ENCODE results near the gene ARMH1.
A peak's percentile ranks its signal among the peaks of the same experiment; 100 is the strongest.

Gene ARMH1

DNA sequence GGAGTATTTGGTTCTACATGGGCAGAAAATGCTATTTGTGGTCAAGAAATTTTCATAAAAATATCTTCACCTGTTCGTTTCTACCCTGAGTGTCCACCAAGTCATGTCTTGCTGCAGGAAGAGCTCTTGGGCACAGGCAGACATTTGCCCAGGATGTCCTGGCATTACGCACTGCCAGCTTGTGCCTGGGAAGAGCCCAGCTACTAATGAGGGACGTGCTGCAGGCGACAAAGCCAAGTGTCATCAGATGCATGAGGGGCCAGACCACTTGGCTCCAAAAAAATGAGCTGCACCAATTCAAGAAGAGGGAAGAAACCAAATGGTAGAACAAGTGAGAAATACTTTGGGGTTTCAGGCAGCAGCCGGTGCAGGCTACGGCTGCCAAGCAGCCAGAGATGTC is 43.6 kb downstream of the ARMH1 start:
- H3K4me1 ChIP-seq (ENCODE audit: insufficient read depth, low read length): no peaks in the 10 kb centered on the region
- no peak overlapping the region for H3K4me3 ChIP-seq (ENCODE audit: low read length)
- no peak overlapping the region for H3K27ac ChIP-seq (ENCODE audit: low read depth, low read length)
- H3K36me3 ChIP-seq (ENCODE audit: insufficient read depth, low read length): no peaks in the 10 kb centered on the region
- 93% methylated on average over 6 of the region's 6 CpGs for whole genome bisulfite sequencing
- H3K9me3 ChIP-seq (ENCODE audit: insufficient read depth, low read depth, low read length): no peaks in the 10 kb centered on the region
- H3K9ac ChIP-seq (ENCODE audit: low read depth, low read length): no peak overlapping the region
- H3K27me3 ChIP-seq (ENCODE audit: insufficient read depth, low read length): no peaks in the 10 kb centered on the region

DNA sequence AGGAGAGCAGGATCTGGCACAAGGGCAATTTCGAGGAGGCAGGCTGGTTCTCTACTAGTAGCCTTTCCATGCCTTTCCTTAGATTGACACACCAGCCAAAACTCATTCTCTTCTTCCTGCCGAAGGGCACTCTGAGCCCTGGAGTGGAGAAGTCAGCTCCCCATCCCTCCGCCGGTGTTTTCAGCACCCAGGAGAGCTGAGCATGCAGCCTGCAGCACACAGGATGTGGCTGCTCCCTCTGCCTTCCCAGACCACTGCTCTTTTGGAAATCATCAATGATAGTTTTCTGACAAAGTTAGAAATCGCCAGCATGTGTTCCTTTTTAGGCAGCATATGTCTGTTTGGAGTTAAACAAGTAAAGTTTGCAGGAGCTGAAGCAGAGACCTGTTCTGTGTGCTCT is 44.8 kb downstream of the ARMH1 start:
- no peaks in the 10 kb centered on the region for H3K9me3 ChIP-seq (ENCODE audit: insufficient read depth, low read depth, low read length)
- H3K9ac ChIP-seq (ENCODE audit: low read depth, low read length): no peak overlapping the region
- no peaks in the 10 kb centered on the region for H3K27me3 ChIP-seq (ENCODE audit: insufficient read depth, low read length)
- H3K36me3 ChIP-seq (ENCODE audit: insufficient read depth, low read length): no peaks in the 10 kb centered on the region
- WGBS: 84% methylated on average over 5 of the region's 5 CpGs
- H3K4me3 ChIP-seq (ENCODE audit: low read length): no peak overlapping the region
- H3K4me1 ChIP-seq (ENCODE audit: insufficient read depth, low read length): no peaks in the 10 kb centered on the region
- no peak overlapping the region for H3K27ac ChIP-seq (ENCODE audit: low read depth, low read length)

DNA sequence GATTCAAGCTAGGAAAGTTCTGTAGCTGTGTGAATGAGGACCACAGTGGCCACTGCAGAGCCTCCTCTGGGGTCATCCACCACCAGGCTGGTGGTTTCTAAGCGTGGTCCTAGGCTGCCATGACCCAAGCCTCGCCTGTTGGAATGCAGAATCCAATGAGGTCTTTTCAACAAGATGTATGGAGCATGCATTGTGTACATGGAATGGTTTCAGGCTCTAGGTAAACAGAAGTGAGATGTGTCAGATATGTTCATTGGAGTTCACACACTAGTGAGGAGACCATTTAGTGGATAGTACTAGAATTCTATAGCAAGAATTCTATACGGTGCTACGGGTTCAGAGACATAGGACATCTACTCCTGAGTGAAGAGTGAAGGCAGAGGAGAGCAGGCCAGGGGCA is 45.8 kb downstream of the ARMH1 start:
- Histone ChIP-seq H3K4me1 (ENCODE audit: insufficient read depth, low read length) (no peaks in the 10 kb centered on the region), H3K9ac (ENCODE audit: low read depth, low read length) (no peak overlapping the region), H3K4me3 (ENCODE audit: low read length) (no peak overlapping the region), H3K9me3 (ENCODE audit: insufficient read depth, low read depth, low read length) (no peaks in the 10 kb centered on the region), H3K36me3 (ENCODE audit: insufficient read depth, low read length) (no peaks in the 10 kb centered on the region), H3K27me3 (ENCODE audit: insufficient read depth, low read length) (no peaks in the 10 kb centered on the region), H3K27ac (ENCODE audit: low read depth, low read length) (no peak overlapping the region)
- 69% methylated on average over 4 of the region's 4 CpGs for WGBS

DNA sequence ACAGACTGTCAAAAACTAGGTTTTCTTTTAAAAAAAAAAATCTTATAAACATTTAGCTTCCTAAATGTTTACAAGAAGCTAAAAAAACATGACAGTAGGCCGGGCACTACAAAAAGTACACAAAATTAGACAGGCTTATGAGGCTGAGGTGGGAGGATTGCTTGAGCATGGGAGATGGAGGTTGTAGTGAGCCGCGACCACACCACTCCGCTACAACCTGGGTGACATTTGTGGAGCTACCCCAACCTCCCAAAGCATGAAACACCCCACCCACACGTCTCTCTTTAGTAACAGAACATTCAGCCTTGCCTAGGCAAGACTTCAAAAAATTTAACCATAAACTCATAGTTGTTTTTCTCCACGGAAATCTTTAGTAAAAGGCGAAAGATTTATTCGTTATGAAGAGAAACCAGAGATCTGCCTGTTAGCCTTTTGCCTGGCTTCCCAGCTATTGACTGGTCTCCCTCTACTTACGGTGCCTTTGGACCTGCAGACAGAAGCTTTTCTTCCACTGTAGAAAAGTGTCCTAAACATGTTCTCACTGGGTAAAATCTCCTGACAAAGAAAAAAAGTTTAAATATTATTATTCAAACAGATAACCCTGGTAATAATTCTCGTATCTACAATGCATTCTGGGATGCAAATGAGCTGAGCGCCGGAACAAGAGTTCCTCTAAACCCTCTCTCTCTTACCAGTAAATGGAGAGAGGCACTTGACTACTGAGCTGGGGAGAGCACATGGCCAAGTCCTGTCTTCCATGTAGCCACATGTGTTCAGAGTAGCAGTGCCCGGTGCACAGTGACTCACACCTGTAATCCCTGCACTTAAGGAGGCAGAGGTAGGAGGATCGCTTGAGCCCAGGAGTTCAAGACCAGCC is 47.2 kb downstream of the ARMH1 start:
- WGBS: 59% methylated on average over 14 of the region's 14 CpGs
- H3K27me3 ChIP-seq (ENCODE audit: insufficient read depth, low read length): no peaks in the 10 kb centered on the region
- H3K9ac ChIP-seq (ENCODE audit: low read depth, low read length): peak overlapping the region; percentile 74
- no peak overlapping the region for H3K4me3 ChIP-seq (ENCODE audit: low read length)
- no peaks in the 10 kb centered on the region for H3K36me3 ChIP-seq (ENCODE audit: insufficient read depth, low read length)
- no peaks in the 10 kb centered on the region for H3K4me1 ChIP-seq (ENCODE audit: insufficient read depth, low read length)
- no peaks in the 10 kb centered on the region for H3K9me3 ChIP-seq (ENCODE audit: insufficient read depth, low read depth, low read length)
- H3K27ac ChIP-seq (ENCODE audit: low read depth, low read length): peak overlapping the region; percentile 91

DNA sequence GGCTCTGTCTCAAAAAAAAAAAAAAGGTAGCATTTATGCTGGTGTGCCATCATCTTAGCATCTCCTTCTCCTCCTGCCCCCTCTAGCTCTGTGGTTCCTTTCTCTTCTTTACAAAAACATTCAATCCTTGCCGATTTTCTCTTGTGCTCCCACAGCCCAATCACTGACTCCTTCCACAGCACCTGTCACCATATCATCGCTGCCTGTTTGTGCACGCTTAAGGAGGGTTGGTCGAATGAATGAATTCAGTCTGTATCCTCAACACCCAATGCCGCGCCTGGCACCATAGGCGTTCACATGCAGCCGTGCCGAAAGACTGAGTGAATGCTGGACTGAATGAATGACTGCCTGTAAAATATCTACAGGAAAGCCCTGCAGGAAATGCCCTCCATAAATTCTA is 48.5 kb downstream of the ARMH1 start:
- H3K27me3 ChIP-seq (ENCODE audit: insufficient read depth, low read length): no peaks in the 10 kb centered on the region
- no peaks in the 10 kb centered on the region for H3K9me3 ChIP-seq (ENCODE audit: insufficient read depth, low read depth, low read length)
- no peak overlapping the region for H3K4me3 ChIP-seq (ENCODE audit: low read length)
- no peak overlapping the region for H3K9ac ChIP-seq (ENCODE audit: low read depth, low read length)
- 98% methylated on average over 9 of the region's 9 CpGs for WGBS
- H3K4me1 ChIP-seq (ENCODE audit: insufficient read depth, low read length): no peaks in the 10 kb centered on the region
- H3K36me3 ChIP-seq (ENCODE audit: insufficient read depth, low read length): no peaks in the 10 kb centered on the region
- no peak overlapping the region for H3K27ac ChIP-seq (ENCODE audit: low read depth, low read length)

DNA sequence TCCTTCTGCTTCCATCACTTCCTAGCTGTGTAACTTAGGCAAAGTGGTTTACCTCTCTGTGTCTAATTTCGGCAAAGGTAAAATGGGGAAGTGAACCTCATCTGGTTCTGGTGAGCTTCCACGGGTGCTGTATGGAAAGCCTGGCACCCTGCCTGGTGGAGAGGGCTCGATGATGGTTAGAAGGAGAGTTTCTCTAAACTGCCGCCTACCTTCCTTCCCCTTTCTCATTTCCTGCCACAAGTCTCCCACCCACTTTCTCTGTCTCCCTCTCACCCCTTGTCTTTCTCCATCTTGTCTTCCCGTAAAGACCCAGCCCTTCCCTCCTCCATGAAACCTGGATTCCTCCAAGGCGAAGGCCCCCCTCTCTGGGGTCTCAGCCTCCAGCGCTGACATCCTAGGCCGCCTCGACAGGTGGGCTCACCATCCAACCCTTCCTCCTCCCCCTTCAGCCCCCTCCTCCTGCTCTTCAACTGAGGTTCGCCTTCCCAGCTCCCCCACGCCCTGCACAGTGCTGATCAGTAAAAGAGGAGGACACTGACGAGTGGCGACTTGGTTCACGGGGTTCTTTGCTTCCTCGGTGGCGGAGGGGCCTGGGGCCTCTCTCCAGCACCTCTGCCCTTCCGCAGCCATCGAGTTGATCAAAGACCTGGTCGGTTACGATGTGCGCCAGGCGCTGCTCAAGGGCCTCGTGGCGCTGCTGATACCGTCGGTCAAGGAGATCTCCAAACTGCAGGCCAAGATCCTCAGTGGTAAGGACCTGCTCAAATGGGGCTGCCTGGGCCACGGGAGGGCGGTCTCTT is 49.2 kb downstream of the ARMH1 start:
- H3K4me3 ChIP-seq (ENCODE audit: low read length): no peak overlapping the region
- H3K4me1 ChIP-seq (ENCODE audit: insufficient read depth, low read length): no peaks in the 10 kb centered on the region
- no peak overlapping the region for H3K27ac ChIP-seq (ENCODE audit: low read depth, low read length)

DNA sequence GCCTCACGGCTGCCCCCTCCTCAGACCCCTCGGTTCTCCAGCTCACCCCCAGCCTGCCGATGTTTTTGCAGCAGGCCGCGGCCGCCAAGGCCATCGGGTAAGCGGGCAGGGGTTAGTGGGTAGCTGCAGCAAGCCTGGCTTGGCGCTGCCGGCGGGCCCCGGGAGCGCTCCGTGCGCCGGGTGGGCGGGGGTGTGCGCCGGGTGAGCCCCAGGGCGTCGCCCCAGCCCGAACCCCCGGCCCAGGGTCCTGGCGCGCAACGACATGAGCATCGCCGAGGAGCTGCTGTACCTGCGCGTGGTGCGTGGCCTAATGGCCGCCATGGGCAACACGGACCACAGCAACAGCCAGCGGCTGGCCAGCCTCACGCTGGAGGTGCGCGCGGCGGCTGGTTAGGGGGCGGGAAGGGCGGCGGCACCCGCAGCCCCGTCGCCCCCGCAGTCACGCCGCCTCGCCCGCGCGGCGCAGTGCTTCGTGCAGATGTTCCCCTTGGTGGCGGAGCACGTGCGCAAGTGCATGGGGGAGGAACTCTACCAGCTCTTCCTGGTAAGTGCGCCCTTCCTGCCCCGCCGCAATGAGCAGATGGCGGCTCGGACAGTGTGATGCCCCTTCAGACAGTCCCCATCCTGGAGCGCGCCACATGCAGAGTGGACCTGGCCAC is 49.9 kb downstream of the ARMH1 start:
- no peak overlapping the region for H3K9ac ChIP-seq (ENCODE audit: low read depth, low read length)

More for the DNA sequence above, 49.2 kb downstream of the ARMH1 start:
- Histone ChIP-seq H3K9me3 (ENCODE audit: insufficient read depth, low read depth, low read length) (no peaks in the 10 kb centered on the region), H3K9ac (ENCODE audit: low read depth, low read length) (no peak overlapping the region), H3K27me3 (ENCODE audit: insufficient read depth, low read length) (no peaks in the 10 kb centered on the region), H3K36me3 (ENCODE audit: insufficient read depth, low read length) (no peaks in the 10 kb centered on the region)
- WGBS: 94% methylated on average over 28 of the region's 28 CpGs

DNA sequence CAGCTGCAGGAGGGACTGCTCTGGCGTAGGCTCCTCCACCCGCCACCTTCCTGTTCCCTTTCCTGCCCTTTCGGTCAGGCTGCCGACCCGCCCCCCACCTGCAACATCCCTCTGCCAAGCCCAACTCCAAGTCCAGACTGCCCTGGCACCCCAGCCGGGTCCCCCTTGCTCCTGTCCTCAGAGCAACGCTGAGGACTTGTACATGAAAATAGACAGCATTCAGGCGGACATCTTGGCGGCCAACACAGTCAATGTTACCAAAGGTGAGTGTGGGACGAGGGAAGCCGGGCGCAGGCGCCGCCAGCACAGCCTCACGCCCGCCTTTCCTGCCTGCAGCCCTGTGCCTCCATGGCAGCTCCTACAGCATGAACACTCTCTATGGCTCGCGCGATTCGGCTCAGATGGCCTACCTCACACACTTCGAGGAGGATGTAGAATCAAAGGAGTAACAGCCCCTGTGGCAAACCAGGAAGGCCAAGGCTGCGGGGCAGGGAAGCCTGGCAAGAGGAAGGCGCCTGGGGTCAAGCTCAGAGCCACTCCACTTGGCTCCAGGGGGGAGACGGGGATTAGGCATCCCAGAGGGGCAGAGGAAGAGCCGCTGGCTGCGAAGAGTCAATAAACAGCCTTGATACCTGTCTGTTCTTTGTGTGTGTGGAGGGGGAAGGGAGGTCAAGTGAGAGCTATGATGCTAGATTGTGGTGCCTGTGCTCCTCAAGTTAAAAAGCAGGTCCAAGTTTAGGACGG is 50.6 kb downstream of the ARMH1 start:
- Histone ChIP-seq H3K27ac (ENCODE audit: low read depth, low read length) (no peak overlapping the region), H3K9ac (ENCODE audit: low read depth, low read length) (no peak overlapping the region)
- WGBS: 94% methylated on average over 27 of the region's 27 CpGs

More for the DNA sequence above, 49.9 kb downstream of the ARMH1 start:
- Histone ChIP-seq H3K36me3 (ENCODE audit: insufficient read depth, low read length) (no peaks in the 10 kb centered on the region), H3K27ac (ENCODE audit: low read depth, low read length) (no peak overlapping the region), H3K4me3 (ENCODE audit: low read length) (no peak overlapping the region), H3K27me3 (ENCODE audit: insufficient read depth, low read length) (no peaks in the 10 kb centered on the region), H3K9me3 (ENCODE audit: insufficient read depth, low read depth, low read length) (no peaks in the 10 kb centered on the region), H3K4me1 (ENCODE audit: insufficient read depth, low read length) (no peaks in the 10 kb centered on the region)
- 97% methylated on average over 64 of the region's 64 CpGs for WGBS

DNA sequence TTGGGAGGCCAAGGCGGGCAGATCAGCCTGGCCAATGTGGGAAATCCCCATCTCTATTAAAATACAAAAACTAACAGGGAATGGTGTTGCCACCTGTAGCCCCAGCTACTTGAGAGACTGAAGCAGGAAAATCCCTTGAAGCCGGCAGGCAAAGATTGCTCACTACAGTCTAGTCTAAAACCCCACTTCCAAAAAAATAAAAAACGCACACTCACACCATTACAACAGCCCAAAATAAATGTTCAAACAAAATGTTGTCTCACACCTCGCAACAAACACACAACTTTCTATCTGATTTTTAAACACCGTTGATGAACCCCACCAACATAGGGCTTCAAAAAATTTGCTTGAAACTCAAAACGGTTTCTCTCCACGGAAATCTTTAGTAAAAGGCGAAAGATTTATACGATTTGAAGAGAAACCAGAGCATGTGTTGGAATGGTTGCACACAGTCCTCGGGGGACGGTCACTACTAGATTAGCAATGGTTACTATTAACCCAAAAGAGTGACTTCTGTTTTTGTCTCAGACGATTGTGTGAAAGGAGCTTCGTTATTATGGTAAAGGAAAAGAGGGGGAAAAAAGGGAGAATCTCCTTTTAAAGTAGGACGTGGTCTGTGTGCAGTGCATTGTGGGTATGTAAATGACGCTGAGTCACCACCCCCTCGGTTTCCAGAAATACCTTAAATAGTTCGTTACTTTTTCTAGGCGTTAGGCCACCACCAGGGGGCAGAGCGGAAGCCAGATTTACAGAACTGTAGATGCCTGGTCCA is 56.4 kb downstream of the ARMH1 start, which contains the start of gene RNU5D-1:
Gene RNU5D-1, minus strand, starts transcription at position 430 of the 772 bp plus-strand sequence.
- Histone ChIP-seq H3K4me3 (ENCODE audit: low read length) (no peak within 1 kb of the TSS; the same call in 1 of the 2 replicates), H3K27ac (ENCODE audit: low read depth, low read length) (peak within 1 kb of the TSS; percentile 94), H3K27me3 (ENCODE audit: insufficient read depth, low read length) (no peaks in the 10 kb centered on the region), H3K4me1 (ENCODE audit: insufficient read depth, low read length) (peaks cover 12% of the 10 kb centered on the region; the same call in 1 of the 2 replicates), H3K9ac (ENCODE audit: low read depth, low read length) (peak within 1 kb of the TSS; percentile 84), H3K36me3 (ENCODE audit: insufficient read depth, low read length) (no peaks in the 10 kb centered on the region), H3K9me3 (ENCODE audit: insufficient read depth, low read depth, low read length) (no peaks in the 10 kb centered on the region)
- WGBS: 13% methylated on average over 19 of the region's 19 CpGs

More for the DNA sequence above, 50.6 kb downstream of the ARMH1 start:
- no peak overlapping the region for H3K4me3 ChIP-seq (ENCODE audit: low read length)
- no peaks in the 10 kb centered on the region for H3K36me3 ChIP-seq (ENCODE audit: insufficient read depth, low read length)
- H3K9me3 ChIP-seq (ENCODE audit: insufficient read depth, low read depth, low read length): no peaks in the 10 kb centered on the region
- H3K27me3 ChIP-seq (ENCODE audit: insufficient read depth, low read length): no peaks in the 10 kb centered on the region
- no peaks in the 10 kb centered on the region for H3K4me1 ChIP-seq (ENCODE audit: insufficient read depth, low read length)

DNA sequence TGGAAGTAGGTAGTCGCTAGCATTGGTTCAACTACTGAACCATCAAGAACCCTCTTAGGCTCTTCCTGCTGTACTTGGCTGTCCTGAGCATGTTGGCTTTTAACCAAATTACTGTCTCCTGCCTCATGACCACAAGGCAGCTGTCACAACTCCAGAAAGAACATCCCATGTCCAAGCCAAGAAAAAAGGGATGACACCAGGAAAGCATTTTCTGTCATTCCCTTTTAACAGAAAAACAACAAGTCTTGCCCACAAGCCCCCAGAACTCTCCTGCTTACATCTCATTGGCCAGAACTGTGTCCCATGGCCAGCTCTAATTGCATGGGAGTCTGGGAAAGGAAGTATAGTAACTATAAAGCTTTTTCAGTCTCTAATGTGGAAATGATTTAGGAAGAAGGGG is 58.9 kb downstream of the ARMH1 start:
- Histone ChIP-seq H3K9ac (ENCODE audit: low read depth, low read length) (no peak overlapping the region), H3K27me3 (ENCODE audit: insufficient read depth, low read length) (no peaks in the 10 kb centered on the region), H3K36me3 (ENCODE audit: insufficient read depth, low read length) (no peaks in the 10 kb centered on the region), H3K27ac (ENCODE audit: low read depth, low read length) (no peak overlapping the region), H3K4me3 (ENCODE audit: low read length) (no peak overlapping the region), H3K9me3 (ENCODE audit: insufficient read depth, low read depth, low read length) (no peaks in the 10 kb centered on the region), H3K4me1 (ENCODE audit: insufficient read depth, low read length) (peaks cover 12% of the 10 kb centered on the region; the same call in 1 of the 2 replicates)
- WGBS: 100% methylated on average over 1 of the region's 1 CpG

Data from HUES64 (cell line).